Esophagus muscularis mucosa (tissue), 4 donors: Measurements from ENCODE around the gene INO80E.

Source experiments
- EP300 ChIP-seq: sonication (generic); formaldehyde crosslinking; IDR thresholded peaks from one replicate; pipeline ENCODE4 v1.6.1; 2017; ENCODE audit warnings: antibody characterized with exemption
- POLR2A ChIP-seq: fragments of 450-650 bp; IDR thresholded peaks from one replicate; pipeline ENCODE4 v1.6.1; 2017; ENCODE audit warnings: antibody characterized with exemption, moderate library complexity, mild to moderate bottlenecking, low read depth
- POLR2AphosphoS5 ChIP-seq, 2 donors: sonication (generic); formaldehyde crosslinking; IDR thresholded peaks; one replicate each; pipeline ENCODE4 v1.6.1; 2017; ENCODE audit warnings: antibody characterized with exemption in 2 of 2
- TF ChIP-seq, protein P1 (sequence below), 3 experiments: fragments of 200-600 bp in 2 of 3; fragments of 450-650 bp in 1 of 3; sonication (generic) in 2 of 3; IDR thresholded peaks; one replicate each; pipeline ENCODE4 v1.5.1; 2017 to 2019; ENCODE audit warnings: antibody characterized with exemption in 3 of 3, mild to moderate bottlenecking in 2 of 3, moderate library complexity in 1 of 3

DNA sequence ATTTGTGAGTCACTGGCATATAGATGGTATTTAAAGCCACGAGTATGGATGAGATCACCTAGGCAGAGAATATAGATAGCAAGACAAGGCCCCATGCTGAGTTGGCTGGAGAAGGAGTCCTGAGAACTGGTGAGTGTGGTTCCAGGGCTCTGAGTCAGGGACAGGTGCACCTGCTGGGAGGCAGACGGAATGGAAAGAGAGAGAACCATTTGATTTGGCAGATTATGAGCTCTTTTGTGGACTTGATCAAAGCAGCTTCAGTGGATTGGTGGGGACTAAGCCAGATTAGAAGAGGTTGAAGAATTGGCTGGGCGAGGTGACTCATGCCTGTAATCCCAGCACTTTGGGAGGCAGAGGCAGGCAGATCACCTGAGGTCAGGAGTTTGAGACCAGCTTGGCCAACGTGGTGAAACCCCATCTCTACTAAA lies 22.7 kb downstream of the INO80E start:
- TF ChIP-seq, protein P1, sequence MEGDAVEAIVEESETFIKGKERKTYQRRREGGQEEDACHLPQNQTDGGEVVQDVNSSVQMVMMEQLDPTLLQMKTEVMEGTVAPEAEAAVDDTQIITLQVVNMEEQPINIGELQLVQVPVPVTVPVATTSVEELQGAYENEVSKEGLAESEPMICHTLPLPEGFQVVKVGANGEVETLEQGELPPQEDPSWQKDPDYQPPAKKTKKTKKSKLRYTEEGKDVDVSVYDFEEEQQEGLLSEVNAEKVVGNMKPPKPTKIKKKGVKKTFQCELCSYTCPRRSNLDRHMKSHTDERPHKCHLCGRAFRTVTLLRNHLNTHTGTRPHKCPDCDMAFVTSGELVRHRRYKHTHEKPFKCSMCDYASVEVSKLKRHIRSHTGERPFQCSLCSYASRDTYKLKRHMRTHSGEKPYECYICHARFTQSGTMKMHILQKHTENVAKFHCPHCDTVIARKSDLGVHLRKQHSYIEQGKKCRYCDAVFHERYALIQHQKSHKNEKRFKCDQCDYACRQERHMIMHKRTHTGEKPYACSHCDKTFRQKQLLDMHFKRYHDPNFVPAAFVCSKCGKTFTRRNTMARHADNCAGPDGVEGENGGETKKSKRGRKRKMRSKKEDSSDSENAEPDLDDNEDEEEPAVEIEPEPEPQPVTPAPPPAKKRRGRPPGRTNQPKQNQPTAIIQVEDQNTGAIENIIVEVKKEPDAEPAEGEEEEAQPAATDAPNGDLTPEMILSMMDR (IDR thresholded peaks at IDR 0.05) = no peak
- no peak for TF ChIP-seq EP300
- no peak for TF ChIP-seq POLR2AphosphoS5 (IDR thresholded peaks at IDR 0.05)
- no peak for TF ChIP-seq POLR2A
